NCI-H748 treated with DMSO at 0.1 percent for 48 hours (cell line): Measurements from ENCODE around the gene C9orf152.

ENCODE experiments used
- DNase-seq: peaks from one replicate; lab custom pipeline; 2025; lab: John Stamatoyannopoulos, UW

C9orf152 gene

DNA sequence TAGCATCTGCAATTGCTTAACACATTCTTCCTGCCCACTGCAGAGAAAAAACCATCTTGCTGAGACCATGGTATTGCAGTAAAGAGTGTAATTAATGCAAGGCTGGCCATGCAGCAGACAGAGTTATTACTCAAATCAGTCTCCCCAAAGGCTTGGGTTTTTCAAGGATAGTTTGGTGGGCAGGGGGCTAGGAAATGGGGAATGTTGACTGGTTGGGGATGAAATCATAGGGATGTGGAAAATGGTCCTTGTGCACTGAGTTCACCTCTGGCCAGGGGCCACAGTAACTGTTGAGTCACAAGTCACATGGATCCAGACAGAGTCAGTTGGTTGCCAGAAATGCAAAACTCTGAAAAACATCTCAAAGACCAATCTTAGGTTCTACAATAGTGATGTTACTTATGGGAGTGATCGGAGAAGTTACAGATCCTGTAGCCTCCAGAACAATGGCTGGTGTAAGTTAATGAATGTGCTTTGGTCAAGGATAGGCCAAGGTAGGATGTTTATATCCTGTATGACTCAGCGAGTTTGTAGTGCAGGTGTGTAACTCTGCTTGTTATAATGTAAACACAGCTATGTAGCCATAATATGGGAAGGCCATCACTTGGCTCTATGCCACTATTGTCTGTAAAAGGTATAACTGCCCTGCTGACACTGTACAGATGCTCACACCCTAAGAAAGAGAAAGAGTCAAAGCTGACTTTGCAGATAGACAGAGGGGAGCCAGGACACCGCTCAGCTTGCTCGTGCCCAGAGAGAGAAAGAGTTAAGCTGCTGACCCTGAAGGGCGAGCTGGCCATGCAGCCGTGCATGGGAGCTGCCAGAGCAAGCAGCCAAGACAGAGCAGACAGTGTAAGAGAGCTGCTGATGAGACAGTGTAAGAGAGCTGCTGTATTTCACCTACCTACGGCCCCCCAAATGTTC lies 27.2 kb downstream of the C9orf152 start:
- DNase-seq: no peak

DNA sequence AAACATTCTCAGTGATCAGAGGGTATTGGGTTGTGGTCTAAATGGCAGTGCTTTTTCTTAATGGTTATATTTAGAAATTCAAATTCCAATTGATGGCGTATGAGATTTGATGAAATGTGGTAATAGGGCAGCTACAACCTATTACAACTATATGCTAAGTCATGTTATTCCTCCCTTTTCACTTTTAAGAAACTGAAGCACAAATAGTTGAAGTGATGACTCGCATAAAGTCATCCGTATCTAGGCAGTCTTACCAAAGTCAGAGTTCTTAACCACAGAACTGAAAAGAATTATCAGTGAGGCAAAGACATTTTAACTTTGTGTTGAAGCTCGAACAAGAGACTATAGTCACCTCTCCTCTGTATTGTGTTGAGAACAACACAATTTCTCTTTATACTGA lies 28.2 kb downstream of the C9orf152 start:
- DNase-seq: no peak

- no peak for DNase-seq
These were observed 29.7 kb downstream of the C9orf152 start for GRCh38 chr9:110178281-110178680.

DNA sequence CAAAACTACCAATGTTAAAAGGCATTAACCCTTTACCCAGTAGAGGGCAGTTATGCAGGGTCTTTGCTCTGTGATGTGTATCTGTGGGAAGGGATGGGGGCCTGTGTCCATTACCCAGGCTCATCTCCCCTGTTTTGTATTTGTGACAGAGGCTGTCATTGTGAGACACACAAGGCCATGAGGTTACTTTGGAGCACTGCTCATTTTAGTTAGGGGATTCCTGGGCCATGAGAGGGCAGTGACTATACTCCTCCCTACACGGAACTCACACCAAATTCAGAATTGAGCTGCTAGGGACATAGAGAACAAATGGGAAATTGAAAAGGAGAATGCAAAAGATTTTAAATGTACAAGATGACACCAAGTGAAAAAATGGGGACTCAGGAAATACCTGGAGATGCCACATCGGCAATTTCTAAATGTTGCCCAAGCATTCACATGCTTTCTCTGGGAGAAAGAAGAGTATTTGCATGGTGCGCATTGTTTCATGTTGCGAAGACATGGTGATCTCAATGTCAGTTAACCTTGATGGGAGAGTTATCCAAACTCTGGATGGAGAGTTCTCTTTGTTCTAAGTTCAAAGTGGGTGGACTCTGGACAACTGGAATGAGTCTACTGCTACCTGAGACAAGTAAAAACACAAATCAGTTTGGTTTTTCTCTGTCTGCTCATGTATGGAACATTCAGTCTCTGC lies 32.5 kb downstream of the C9orf152 start:
- DNase-seq: no peak

DNA sequence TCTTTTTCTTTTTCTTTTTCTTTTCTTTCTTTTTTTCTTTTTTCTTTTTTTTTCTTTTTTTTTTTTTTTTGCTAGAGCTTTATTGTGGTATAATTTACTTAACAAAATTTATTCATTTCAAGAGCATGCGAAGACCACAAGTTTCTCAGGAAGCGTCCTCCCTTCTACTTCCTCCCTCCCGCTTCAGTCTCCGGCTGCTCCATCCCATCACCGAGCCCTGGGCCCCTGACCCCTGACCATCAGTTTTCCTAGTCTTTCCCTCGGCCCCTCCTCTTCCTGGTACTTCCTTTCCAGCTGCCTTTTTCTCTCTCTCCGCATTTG lies 34.7 kb downstream of the C9orf152 start:
- no peak for DNase-seq

GRCh38 chr9:110170357-110171257 lies 37.4 kb downstream of the C9orf152 start:
- DNase-seq: no peak

- no peak for DNase-seq
These were observed 39.5 kb downstream of the C9orf152 start for GRCh38 chr9:110168486-110168885.

DNA sequence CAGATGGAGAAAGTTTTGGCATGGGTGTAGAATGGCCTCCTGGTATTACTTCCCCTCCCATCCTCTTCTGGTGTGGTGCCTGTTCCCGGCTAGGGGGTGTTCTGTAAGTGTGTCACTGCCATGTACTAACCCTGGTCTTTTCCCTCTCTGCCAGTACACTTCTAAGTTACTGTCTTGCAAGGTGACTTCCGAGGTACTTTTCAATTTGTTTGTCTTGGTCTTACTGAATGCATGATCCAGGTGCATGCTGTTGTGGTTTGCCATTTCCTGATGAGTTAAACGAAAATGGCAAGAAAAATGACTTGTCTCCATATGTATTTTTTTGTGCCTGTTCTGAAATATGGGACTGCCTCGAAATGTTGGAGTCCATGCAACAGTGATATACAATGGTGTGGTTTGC lies 46.0 kb downstream of the C9orf152 start:
- DNase-seq: no peak

DNA sequence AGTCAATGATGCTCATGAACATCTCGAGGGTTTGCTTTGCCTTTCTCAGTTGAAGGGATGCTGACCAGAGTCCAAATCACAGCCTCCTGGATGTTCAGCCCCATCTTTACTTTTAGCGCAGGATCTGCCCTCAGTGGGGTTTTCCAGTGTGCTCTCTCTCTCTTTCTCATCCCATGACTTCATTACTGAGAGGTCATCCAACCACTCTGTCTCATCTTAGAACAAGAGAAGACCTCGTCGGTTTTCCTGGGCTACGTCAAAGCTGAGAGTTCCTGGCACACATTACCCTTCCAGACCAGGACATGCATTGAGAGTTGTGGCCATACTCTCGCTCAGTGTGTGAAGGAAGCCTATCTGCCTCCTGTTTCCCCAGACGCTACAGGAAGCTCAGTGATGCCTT lies 47.3 kb downstream of the C9orf152 start:
- DNase-seq: no peak

- DNase-seq: no peak
These were observed 47.8 kb downstream of the C9orf152 start for GRCh38 chr9:110160123-110160522.

DNA sequence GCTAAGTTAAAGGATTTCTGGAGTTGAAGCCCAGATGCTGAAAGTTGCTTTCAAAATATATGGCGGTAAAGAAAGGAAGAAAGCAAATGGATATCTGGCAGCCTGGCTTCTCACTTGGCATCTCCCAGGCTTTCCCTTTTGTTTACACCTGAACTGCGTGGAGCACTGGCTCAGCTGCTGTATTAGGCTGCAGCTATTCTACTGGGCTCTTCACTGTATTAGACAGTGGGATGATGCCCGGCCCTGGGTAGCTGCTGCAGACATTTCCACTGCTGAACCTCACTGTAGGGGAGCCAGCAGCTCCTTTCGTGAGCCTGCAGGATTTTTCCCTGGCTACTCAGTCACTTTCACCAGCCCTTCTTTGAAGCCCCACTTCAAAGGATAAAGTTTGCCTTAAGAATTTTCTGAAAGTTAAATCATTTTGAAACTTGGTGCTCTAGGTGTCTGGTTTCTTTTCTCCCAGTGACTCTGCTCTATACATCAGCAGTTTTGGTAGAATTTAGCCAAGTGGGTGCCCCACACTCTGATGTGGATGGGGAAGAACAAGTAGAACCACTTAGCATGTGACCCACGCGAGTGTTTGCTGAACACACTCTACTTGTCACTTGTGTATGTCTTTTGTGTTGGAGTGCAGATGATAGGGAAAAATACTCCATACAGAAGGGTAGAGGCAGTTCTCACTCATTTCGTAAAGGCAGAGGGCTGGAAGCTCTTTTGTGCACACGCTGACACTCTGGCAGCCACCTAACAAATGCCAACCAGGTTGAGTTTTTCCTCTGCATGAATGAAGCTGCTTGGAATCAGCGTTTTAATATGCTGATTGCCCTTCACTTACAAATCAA lies 49.9 kb downstream of the C9orf152 start:
- no peak for DNase-seq

GRCh38 chr9:110156902-110157301 lies 51.1 kb downstream of the C9orf152 start:
- no peak for DNase-seq

- DNase-seq: no peak
These were observed 51.5 kb downstream of the C9orf152 start for GRCh38 chr9:110156416-110156815.

DNA sequence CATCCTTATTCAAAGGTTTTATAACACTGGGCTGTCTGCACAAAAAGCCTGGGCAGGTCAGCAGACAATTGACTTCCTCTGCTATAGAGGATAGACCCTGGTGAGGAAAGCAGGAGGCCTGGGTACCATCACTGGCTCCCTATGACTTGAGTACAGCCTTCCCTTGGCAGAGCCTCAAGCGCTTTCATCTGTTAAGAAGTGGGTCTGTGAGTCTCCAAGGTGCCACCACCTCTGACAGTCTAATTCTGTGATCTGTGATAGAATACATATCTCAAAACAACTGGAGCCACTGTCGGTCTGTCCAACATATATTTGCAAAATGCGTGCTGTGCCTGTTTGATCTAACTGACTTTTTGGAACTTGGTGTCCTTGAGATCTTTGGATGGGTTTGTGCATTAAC lies 52.2 kb downstream of the C9orf152 start:
- no peak for DNase-seq

GRCh38 chr9:110153431-110153830 lies 54.5 kb downstream of the C9orf152 start:
- DNase-seq: no peak

- DNase-seq: peak; percentile 58
These were observed 55.1 kb downstream of the C9orf152 start for GRCh38 chr9:110152704-110153374.
